ENCODE data around the gene ATE1. TPM values are rescaled to one million over a fixed set of nuclear protein-coding genes. Genes with fewer than 3 reads are reported as not detected.

Gene ATE1
- total RNA-seq, 1 donor from 2014 or later: 26.0 TPM

DNA sequence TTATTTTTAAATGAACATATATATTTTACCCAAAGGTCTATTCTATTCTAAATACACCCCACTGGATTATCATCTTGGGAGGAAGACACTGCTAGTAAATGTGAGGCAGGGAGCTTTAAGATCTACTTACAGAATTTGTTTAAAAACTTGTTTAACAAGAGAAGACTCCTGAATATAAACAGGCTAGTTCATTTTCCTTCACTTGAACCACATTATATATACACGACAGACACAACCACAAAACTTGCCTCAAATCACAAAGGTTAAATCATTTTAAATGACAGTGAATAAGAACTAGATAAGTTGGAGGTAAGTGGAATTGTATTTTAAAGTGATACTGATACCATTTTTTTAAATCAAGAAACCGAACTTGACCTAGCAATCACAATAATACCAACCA lies 109.2 kb downstream of the ATE1 start:
- intact Hi-C loops (cut with DNase I): no loop called here
- Histone ChIP-seq H3K27me3 (ENCODE audit: low read depth) (no peaks in the 10 kb centered on the region), H3K4me3 (no peak overlapping the region), H3K4me1 (no peaks in the 10 kb centered on the region), H3K27ac (no peak overlapping the region), H3K9me3 (no peaks in the 10 kb centered on the region), H3K36me3 (peaks cover 6% of the 10 kb centered on the region)
- TF ChIP-seq, protein P1, sequence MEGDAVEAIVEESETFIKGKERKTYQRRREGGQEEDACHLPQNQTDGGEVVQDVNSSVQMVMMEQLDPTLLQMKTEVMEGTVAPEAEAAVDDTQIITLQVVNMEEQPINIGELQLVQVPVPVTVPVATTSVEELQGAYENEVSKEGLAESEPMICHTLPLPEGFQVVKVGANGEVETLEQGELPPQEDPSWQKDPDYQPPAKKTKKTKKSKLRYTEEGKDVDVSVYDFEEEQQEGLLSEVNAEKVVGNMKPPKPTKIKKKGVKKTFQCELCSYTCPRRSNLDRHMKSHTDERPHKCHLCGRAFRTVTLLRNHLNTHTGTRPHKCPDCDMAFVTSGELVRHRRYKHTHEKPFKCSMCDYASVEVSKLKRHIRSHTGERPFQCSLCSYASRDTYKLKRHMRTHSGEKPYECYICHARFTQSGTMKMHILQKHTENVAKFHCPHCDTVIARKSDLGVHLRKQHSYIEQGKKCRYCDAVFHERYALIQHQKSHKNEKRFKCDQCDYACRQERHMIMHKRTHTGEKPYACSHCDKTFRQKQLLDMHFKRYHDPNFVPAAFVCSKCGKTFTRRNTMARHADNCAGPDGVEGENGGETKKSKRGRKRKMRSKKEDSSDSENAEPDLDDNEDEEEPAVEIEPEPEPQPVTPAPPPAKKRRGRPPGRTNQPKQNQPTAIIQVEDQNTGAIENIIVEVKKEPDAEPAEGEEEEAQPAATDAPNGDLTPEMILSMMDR (IDR thresholded peaks at IDR 0.05): no peak
- ATAC-seq (no peak), DNase-seq (no peak)

GRCh38 chr10:121816197-121816596 lies 111.6 kb downstream of the ATE1 start:
- ATAC-seq (no peak), DNase-seq (no peak)
- Histone ChIP-seq H3K4me1 (no peaks in the 10 kb centered on the region), H3K27me3 (ENCODE audit: low read depth) (no peaks in the 10 kb centered on the region), H3K9me3 (no peaks in the 10 kb centered on the region), H3K27ac (no peak overlapping the region), H3K36me3 (peaks cover 6% of the 10 kb centered on the region), H3K4me3 (no peak overlapping the region)
- intact Hi-C loops (cut with DNase I): no loop called here
- TF ChIP-seq, protein P1 (IDR thresholded peaks at IDR 0.05): no peak

DNA sequence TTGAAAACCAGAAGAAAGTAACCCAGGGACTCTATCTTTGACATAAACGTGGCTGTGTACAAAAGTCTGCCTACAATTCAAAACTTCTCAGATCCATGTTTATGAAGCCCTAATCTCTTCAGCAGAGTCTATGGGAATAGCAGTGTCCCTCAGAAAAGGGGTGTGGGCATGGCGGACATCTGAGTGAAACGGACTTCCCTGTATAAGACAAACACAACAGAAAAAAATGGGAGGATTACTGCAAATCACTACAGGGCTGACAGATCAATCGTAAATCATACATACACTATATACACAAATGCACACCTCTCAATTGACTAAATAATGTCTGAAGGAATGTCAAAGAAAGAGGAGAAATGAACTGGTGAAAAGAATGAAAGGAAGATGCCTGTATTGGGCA lies 114.0 kb downstream of the ATE1 start:
- DNase-seq: no peak
- intact Hi-C loops (cut with DNase I): no loop called here
- no peaks in the 10 kb centered on the region for H3K4me1 ChIP-seq
- TF ChIP-seq, protein P1 (IDR thresholded peaks at IDR 0.05): no peak
- ATAC-seq: no peak
- H3K4me3 ChIP-seq: no peak overlapping the region
- peaks cover 6% of the 10 kb centered on the region for H3K36me3 ChIP-seq
- H3K9me3 ChIP-seq: no peaks in the 10 kb centered on the region
- no peaks in the 10 kb centered on the region for H3K27me3 ChIP-seq (ENCODE audit: low read depth)
- no peak overlapping the region for H3K27ac ChIP-seq

DNA sequence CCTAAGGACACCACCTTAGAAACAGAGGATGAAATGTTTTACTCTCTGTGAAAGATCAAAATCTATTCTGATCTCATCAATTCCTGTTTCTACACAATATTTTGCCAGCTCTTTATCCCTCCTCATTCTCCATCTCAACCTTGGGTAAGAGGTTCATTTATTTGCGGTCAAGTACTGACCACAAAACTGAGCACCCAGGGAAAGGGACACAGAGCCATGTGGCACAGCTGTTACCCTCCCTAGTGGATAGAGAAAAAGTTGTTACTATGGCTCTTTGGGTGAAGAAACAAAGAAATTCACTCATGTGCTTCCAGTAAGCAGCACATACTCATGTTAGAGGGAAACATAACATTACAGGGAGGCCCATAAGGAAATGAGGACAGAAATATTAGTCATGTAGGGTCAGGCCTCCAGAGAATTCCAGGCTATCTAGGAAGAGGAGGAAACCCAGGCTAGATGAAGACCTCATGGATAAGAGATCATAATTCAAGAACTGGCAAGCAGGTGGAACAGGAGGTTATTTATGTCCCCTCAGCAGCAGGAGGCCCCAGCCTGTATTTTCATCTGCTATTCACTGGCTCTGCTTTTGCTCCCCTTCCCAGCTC lies 114.5 kb downstream of the ATE1 start:
- Histone ChIP-seq H3K27ac (no peak overlapping the region), H3K36me3 (peaks cover 6% of the 10 kb centered on the region), H3K4me3 (no peak overlapping the region), H3K27me3 (ENCODE audit: low read depth) (no peaks in the 10 kb centered on the region), H3K9me3 (no peaks in the 10 kb centered on the region), H3K4me1 (no peaks in the 10 kb centered on the region)
- no peak for DNase-seq
- no peak for ATAC-seq
- TF ChIP-seq, protein P1 (IDR thresholded peaks at IDR 0.05): no peak
- intact Hi-C loops (cut with DNase I): no loop called here

- Histone ChIP-seq H3K27ac (no peak overlapping the region), H3K4me1 (no peaks in the 10 kb centered on the region), H3K9me3 (no peaks in the 10 kb centered on the region), H3K36me3 (peaks cover 6% of the 10 kb centered on the region), H3K4me3 (no peak overlapping the region), H3K27me3 (ENCODE audit: low read depth) (no peaks in the 10 kb centered on the region)
- no peak for ATAC-seq
- intact Hi-C loops (cut with DNase I): no loop called here
- TF ChIP-seq, protein P1 (IDR thresholded peaks at IDR 0.05): no peak
- no peak for DNase-seq
These were observed 115.8 kb downstream of the ATE1 start for GRCh38 chr10:121812031-121812430.

All from lower lobe of right lung (tissue), 2 donors.